HG02852 (cell line): ENCODE measurements around the gene HES3.

Experiments
- ATAC-seq: cut with Tn5 transposase; IDR thresholded peaks from one replicate; pipeline ENCODE4 v1.9.1; 2021; ENCODE audit warnings: mild to moderate bottlenecking, moderate library complexity; ENCODE audit not compliant: unreplicated experiment

Gene HES3

GRCh38 chr1:6276811-6277555 lies 33.0 kb downstream of the HES3 start:
- ATAC-seq = no peak

GRCh38 chr1:6278263-6278662 lies 34.3 kb downstream of the HES3 start:
- ATAC-seq = no peak

- no peak for ATAC-seq
These were observed 35.1 kb downstream of the HES3 start for GRCh38 chr1:6279066-6279465.

- no peak for ATAC-seq
These were observed 35.8 kb downstream of the HES3 start for GRCh38 chr1:6279613-6280383.

- ATAC-seq = no peak
These were observed 36.9 kb downstream of the HES3 start for GRCh38 chr1:6280761-6281451.

- ATAC-seq = no peak
These were observed 37.8 kb downstream of the HES3 start for GRCh38 chr1:6281511-6282402.

GRCh38 chr1:6282577-6283270 lies 38.7 kb downstream of the HES3 start:
- no peak for ATAC-seq

GRCh38 chr1:6285336-6285735 lies 41.4 kb downstream of the HES3 start:
- ATAC-seq = no peak

- ATAC-seq = no peak
These were observed 42.3 kb downstream of the HES3 start for GRCh38 chr1:6286266-6286665.

- ATAC-seq = no peak
These were observed 43.0 kb downstream of the HES3 start for GRCh38 chr1:6287029-6287428.

- no peak for ATAC-seq
These were observed 43.5 kb downstream of the HES3 start for GRCh38 chr1:6287431-6287886.

- no peak for ATAC-seq
These were observed 44.0 kb downstream of the HES3 start for GRCh38 chr1:6288026-6288425.

- no peak for ATAC-seq
These were observed 44.7 kb downstream of the HES3 start for GRCh38 chr1:6288665-6289064.

GRCh38 chr1:6292102-6292501 lies 48.1 kb downstream of the HES3 start:
- ATAC-seq = no peak

- ATAC-seq = no peak
These were observed 50.3 kb downstream of the HES3 start for GRCh38 chr1:6294080-6294889.

GRCh38 chr1:6294890-6295556 lies 51.0 kb downstream of the HES3 start:
- no peak for ATAC-seq
